ENCODE results near the gene NDUFAF3.
A peak's percentile ranks its signal among the peaks of the same experiment; 100 is the strongest.

NDUFAF3 gene

DNA sequence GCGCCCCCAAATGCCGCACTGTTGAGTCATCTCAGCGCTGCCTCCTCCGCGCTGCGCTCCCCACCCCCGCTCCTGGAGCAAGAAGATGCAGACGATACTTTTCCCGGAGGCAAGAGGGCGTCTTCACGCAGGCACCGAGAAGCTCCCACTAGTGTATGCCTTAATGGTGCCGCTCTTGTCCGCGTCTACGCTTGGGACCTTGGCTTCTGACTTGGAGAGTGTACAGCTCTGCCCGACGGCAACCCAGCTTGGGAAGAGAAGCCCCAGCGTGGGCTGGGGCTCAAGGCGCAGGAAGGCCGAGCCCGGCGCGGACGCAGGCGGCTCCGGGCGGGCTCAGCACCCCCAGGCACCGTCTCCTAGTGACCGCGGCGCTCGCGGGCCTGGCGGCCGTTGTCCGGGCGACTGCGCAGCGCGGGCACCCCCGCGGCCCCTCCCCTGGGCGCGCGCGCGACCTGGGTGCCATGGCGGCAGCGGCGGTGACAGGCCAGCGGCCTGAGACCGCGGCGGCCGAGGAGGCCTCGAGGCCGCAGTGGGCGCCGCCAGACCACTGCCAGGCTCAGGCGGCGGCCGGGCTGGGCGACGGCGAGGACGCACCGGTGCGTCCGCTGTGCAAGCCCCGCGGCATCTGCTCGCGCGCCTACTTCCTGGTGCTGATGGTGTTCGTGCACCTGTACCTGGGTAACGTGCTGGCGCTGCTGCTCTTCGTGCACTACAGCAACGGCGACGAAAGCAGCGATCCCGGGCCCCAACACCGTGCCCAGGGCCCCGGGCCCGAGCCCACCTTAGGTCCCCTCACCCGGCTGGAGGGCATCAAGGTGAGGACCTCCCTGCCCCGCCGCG lies 31.9 kb upstream of the NDUFAF3 start, which contains the start of gene P4HTM (continued):
- TF ChIP-seq, protein P1, sequence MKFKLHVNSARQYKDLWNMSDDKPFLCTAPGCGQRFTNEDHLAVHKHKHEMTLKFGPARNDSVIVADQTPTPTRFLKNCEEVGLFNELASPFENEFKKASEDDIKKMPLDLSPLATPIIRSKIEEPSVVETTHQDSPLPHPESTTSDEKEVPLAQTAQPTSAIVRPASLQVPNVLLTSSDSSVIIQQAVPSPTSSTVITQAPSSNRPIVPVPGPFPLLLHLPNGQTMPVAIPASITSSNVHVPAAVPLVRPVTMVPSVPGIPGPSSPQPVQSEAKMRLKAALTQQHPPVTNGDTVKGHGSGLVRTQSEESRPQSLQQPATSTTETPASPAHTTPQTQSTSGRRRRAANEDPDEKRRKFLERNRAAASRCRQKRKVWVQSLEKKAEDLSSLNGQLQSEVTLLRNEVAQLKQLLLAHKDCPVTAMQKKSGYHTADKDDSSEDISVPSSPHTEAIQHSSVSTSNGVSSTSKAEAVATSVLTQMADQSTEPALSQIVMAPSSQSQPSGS (tag by site-specific recombination; IDR thresholded peaks at IDR 0.05; ENCODE audit: low read depth) = no peak
- TF ChIP-seq, protein P2, sequence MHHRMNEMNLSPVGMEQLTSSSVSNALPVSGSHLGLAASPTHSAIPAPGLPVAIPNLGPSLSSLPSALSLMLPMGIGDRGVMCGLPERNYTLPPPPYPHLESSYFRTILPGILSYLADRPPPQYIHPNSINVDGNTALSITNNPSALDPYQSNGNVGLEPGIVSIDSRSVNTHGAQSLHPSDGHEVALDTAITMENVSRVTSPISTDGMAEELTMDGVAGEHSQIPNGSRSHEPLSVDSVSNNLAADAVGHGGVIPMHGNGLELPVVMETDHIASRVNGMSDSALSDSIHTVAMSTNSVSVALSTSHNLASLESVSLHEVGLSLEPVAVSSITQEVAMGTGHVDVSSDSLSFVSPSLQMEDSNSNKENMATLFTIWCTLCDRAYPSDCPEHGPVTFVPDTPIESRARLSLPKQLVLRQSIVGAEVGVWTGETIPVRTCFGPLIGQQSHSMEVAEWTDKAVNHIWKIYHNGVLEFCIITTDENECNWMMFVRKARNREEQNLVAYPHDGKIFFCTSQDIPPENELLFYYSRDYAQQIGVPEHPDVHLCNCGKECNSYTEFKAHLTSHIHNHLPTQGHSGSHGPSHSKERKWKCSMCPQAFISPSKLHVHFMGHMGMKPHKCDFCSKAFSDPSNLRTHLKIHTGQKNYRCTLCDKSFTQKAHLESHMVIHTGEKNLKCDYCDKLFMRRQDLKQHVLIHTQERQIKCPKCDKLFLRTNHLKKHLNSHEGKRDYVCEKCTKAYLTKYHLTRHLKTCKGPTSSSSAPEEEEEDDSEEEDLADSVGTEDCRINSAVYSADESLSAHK (tag by site-specific recombination; IDR thresholded peaks at IDR 0.05) = no peak
- TF ChIP-seq, protein P3, sequence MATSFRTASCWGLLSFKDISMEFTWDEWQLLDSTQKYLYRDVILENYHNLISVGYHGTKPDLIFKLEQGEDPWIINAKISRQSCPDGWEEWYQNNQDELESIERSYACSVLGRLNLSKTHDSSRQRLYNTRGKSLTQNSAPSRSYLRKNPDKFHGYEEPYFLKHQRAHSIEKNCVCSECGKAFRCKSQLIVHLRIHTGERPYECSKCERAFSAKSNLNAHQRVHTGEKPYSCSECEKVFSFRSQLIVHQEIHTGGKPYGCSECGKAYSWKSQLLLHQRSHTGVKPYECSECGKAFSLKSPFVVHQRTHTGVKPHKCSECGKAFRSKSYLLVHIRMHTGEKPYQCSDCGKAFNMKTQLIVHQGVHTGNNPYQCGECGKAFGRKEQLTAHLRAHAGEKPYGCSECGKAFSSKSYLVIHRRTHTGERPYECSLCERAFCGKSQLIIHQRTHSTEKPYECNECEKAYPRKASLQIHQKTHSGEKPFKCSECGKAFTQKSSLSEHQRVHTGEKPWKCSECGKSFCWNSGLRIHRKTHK (tag by site-specific recombination; IDR thresholded peaks at IDR 0.05) = no peak
- TF ChIP-seq ZNF837 (tag by site-specific recombination; IDR thresholded peaks at IDR 0.05) = no peak
- TF ChIP-seq GLIS2 (tag by site-specific recombination; IDR thresholded peaks at IDR 0.05) = 0 out of 2 replicates have a peak, but pooled peaks have one; percentile 10
- TF ChIP-seq ZNF76 (tag by site-specific recombination; IDR thresholded peaks at IDR 0.05; ENCODE audit: borderline replicate concordance, low read depth) = no peak
- TF ChIP-seq ZNF626 (tag by site-specific recombination; IDR thresholded peaks at IDR 0.05) = no peak
- TF ChIP-seq ZNF202 (tag by site-specific recombination; IDR thresholded peaks at IDR 0.05; ENCODE audit: borderline replicate concordance) = no peak
- TF ChIP-seq, protein P4, sequence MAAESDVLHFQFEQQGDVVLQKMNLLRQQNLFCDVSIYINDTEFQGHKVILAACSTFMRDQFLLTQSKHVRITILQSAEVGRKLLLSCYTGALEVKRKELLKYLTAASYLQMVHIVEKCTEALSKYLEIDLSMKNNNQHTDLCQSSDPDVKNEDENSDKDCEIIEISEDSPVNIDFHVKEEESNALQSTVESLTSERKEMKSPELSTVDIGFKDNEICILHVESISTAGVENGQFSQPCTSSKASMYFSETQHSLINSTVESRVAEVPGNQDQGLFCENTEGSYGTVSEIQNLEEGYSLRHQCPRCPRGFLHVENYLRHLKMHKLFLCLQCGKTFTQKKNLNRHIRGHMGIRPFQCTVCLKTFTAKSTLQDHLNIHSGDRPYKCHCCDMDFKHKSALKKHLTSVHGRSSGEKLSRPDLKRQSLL (tag by site-specific recombination; IDR thresholded peaks at IDR 0.05) = no peak
- TF ChIP-seq, protein P5, sequence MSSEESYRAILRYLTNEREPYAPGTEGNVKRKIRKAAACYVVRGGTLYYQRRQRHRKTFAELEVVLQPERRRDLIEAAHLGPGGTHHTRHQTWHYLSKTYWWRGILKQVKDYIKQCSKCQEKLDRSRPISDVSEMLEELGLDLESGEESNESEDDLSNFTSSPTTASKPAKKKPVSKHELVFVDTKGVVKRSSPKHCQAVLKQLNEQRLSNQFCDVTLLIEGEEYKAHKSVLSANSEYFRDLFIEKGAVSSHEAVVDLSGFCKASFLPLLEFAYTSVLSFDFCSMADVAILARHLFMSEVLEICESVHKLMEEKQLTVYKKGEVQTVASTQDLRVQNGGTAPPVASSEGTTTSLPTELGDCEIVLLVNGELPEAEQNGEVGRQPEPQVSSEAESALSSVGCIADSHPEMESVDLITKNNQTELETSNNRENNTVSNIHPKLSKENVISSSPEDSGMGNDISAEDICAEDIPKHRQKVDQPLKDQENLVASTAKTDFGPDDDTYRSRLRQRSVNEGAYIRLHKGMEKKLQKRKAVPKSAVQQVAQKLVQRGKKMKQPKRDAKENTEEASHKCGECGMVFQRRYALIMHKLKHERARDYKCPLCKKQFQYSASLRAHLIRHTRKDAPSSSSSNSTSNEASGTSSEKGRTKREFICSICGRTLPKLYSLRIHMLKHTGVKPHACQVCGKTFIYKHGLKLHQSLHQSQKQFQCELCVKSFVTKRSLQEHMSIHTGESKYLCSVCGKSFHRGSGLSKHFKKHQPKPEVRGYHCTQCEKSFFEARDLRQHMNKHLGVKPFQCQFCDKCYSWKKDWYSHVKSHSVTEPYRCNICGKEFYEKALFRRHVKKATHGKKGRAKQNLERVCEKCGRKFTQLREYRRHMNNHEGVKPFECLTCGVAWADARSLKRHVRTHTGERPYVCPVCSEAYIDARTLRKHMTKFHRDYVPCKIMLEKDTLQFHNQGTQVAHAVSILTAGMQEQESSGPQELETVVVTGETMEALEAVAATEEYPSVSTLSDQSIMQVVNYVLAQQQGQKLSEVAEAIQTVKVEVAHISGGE (tag by site-specific recombination; conservative IDR thresholded peaks at IDR 0.05; ENCODE audit: low read depth) = no peak
- TF ChIP-seq ZNF548 (tag by site-specific recombination; IDR thresholded peaks at IDR 0.05) = no peak
- TF ChIP-seq ZNF629 (tag by site-specific recombination; IDR thresholded peaks at IDR 0.05) = peak; percentile 71; the same call in 1 of the 2 replicates
- TF ChIP-seq, protein P6, sequence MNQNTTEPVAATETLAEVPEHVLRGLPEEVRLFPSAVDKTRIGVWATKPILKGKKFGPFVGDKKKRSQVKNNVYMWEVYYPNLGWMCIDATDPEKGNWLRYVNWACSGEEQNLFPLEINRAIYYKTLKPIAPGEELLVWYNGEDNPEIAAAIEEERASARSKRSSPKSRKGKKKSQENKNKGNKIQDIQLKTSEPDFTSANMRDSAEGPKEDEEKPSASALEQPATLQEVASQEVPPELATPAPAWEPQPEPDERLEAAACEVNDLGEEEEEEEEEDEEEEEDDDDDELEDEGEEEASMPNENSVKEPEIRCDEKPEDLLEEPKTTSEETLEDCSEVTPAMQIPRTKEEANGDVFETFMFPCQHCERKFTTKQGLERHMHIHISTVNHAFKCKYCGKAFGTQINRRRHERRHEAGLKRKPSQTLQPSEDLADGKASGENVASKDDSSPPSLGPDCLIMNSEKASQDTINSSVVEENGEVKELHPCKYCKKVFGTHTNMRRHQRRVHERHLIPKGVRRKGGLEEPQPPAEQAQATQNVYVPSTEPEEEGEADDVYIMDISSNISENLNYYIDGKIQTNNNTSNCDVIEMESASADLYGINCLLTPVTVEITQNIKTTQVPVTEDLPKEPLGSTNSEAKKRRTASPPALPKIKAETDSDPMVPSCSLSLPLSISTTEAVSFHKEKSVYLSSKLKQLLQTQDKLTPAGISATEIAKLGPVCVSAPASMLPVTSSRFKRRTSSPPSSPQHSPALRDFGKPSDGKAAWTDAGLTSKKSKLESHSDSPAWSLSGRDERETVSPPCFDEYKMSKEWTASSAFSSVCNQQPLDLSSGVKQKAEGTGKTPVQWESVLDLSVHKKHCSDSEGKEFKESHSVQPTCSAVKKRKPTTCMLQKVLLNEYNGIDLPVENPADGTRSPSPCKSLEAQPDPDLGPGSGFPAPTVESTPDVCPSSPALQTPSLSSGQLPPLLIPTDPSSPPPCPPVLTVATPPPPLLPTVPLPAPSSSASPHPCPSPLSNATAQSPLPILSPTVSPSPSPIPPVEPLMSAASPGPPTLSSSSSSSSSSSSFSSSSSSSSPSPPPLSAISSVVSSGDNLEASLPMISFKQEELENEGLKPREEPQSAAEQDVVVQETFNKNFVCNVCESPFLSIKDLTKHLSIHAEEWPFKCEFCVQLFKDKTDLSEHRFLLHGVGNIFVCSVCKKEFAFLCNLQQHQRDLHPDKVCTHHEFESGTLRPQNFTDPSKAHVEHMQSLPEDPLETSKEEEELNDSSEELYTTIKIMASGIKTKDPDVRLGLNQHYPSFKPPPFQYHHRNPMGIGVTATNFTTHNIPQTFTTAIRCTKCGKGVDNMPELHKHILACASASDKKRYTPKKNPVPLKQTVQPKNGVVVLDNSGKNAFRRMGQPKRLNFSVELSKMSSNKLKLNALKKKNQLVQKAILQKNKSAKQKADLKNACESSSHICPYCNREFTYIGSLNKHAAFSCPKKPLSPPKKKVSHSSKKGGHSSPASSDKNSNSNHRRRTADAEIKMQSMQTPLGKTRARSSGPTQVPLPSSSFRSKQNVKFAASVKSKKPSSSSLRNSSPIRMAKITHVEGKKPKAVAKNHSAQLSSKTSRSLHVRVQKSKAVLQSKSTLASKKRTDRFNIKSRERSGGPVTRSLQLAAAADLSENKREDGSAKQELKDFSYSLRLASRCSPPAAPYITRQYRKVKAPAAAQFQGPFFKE (tag by site-specific recombination; IDR thresholded peaks at IDR 0.05; ENCODE audit: borderline replicate concordance) = no peak
- no peak for TF ChIP-seq ZNF174 (tag by site-specific recombination; IDR thresholded peaks at IDR 0.05)
- no peak for TF ChIP-seq ZBTB1 (tag by site-specific recombination; IDR thresholded peaks at IDR 0.05)
- TF ChIP-seq KLF1 (tag by site-specific recombination; IDR thresholded peaks at IDR 0.05) = no peak
- TF ChIP-seq SETDB1 (IDR thresholded peaks at IDR 0.05; ENCODE audit: insufficient read length, low read length) = no peak
- TF ChIP-seq ZNF558 (tag by site-specific recombination; IDR thresholded peaks at IDR 0.05) = no peak
- TF ChIP-seq ZNF658 (tag by site-specific recombination; IDR thresholded peaks at IDR 0.05) = no peak
- TF ChIP-seq, protein P7, sequence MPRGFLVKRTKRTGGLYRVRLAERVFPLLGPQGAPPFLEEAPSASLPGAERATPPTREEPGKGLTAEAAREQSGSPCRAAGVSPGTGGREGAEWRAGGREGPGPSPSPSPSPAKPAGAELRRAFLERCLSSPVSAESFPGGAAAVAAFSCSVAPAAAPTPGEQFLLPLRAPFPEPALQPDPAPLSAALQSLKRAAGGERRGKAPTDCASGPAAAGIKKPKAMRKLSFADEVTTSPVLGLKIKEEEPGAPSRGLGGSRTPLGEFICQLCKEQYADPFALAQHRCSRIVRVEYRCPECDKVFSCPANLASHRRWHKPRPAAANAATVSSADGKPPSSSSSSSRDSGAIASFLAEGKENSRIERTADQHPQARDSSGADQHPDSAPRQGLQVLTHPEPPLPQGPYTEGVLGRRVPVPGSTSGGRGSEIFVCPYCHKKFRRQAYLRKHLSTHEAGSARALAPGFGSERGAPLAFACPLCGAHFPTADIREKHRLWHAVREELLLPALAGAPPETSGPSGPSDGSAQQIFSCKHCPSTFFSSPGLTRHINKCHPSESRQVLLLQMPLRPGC (tag by site-specific recombination; IDR thresholded peaks at IDR 0.05) = 0 out of 2 replicates have a peak, but pooled peaks have one; percentile 38
